ENCODE measurements around the gene SELPLG. TPM values are rescaled to one million over a fixed set of nuclear protein-coding genes. Genes with fewer than 3 reads are reported as not detected.

Gene SELPLG
- total RNA-seq, 1 donor from 2014 or later: 219 TPM

GRCh38 chr12:108620236-108620879 is 13.3 kb downstream of the SELPLG start:
- intact Hi-C loops (cut with micrococcal nuclease): no loop called here

GRCh38 chr12:108619369-108620160 is 14.1 kb downstream of the SELPLG start:
- intact Hi-C loops (cut with micrococcal nuclease): loop anchor here (2.0 to 5.0 kb wide), 2 partner anchors 102 to 183 kb away; partner anchors contain the start of gene FICD

GRCh38 chr12:108618953-108619274 is 14.8 kb downstream of the SELPLG start:
- intact Hi-C loops (cut with micrococcal nuclease): loop anchor here (1.0 to 5.0 kb wide), 5 partner anchors 9 to 184 kb away; partner anchors contain the start of gene FICD

- intact Hi-C loops (cut with micrococcal nuclease): loop anchor here (1.0 to 5.0 kb wide), 5 partner anchors 10 to 184 kb away; partner anchors contain the start of gene FICD
These were observed 15.4 kb downstream of the SELPLG start for GRCh38 chr12:108618079-108618952.

GRCh38 chr12:108616941-108617858 is 16.5 kb downstream of the SELPLG start:
- intact Hi-C loops (cut with micrococcal nuclease): loop anchor here (5.0 kb wide), 1 partner anchor 100 kb away; the partner anchor contains the start of gene FICD

GRCh38 chr12:108616359-108616758 is 17.3 kb downstream of the SELPLG start:
- intact Hi-C loops (cut with micrococcal nuclease): loop anchor here (5.0 kb wide), 1 partner anchor 99 kb away; the partner anchor contains the start of gene FICD

GRCh38 chr12:108615918-108616317 is 17.8 kb downstream of the SELPLG start:
- intact Hi-C loops (cut with micrococcal nuclease): loop anchor here (5.0 kb wide), 1 partner anchor 99 kb away; the partner anchor contains the start of gene FICD

- intact Hi-C loops (cut with micrococcal nuclease): loop anchor here (5.0 kb wide), 1 partner anchor 97 kb away; the partner anchor contains the start of gene FICD
These were observed 19.1 kb downstream of the SELPLG start for GRCh38 chr12:108614639-108615038.

GRCh38 chr12:108614041-108614440 is 19.7 kb downstream of the SELPLG start:
- intact Hi-C loops (cut with micrococcal nuclease): no loop called here

- intact Hi-C loops (cut with micrococcal nuclease): no loop called here
These were observed 20.1 kb downstream of the SELPLG start for GRCh38 chr12:108613548-108613947.

GRCh38 chr12:108612788-108613282 is 20.9 kb downstream of the SELPLG start:
- intact Hi-C loops (cut with micrococcal nuclease): loop anchor here (1.0 kb wide), 1 partner anchor 190 kb away; no protein-coding TSS in a partner anchor

- intact Hi-C loops (cut with micrococcal nuclease): loop anchor here (1.0 kb wide), 1 partner anchor 191 kb away; no protein-coding TSS in a partner anchor
These were observed 21.7 kb downstream of the SELPLG start for GRCh38 chr12:108611884-108612415.

GRCh38 chr12:108610856-108611605 is 22.7 kb downstream of the SELPLG start:
- intact Hi-C loops (cut with micrococcal nuclease): no loop called here

- intact Hi-C loops (cut with micrococcal nuclease): no loop called here
These were observed 23.3 kb downstream of the SELPLG start for GRCh38 chr12:108610336-108610815.

GRCh38 chr12:108609537-108610335 is 24.0 kb downstream of the SELPLG start:
- intact Hi-C loops (cut with micrococcal nuclease): no loop called here

GRCh38 chr12:108608616-108609015 is 25.1 kb downstream of the SELPLG start:
- intact Hi-C loops (cut with micrococcal nuclease): no loop called here

GRCh38 chr12:108607981-108608600 is 25.6 kb downstream of the SELPLG start:
- intact Hi-C loops (cut with micrococcal nuclease): no loop called here
